ENCODE measurements around the gene ELOVL1.

Gene ELOVL1

DNA sequence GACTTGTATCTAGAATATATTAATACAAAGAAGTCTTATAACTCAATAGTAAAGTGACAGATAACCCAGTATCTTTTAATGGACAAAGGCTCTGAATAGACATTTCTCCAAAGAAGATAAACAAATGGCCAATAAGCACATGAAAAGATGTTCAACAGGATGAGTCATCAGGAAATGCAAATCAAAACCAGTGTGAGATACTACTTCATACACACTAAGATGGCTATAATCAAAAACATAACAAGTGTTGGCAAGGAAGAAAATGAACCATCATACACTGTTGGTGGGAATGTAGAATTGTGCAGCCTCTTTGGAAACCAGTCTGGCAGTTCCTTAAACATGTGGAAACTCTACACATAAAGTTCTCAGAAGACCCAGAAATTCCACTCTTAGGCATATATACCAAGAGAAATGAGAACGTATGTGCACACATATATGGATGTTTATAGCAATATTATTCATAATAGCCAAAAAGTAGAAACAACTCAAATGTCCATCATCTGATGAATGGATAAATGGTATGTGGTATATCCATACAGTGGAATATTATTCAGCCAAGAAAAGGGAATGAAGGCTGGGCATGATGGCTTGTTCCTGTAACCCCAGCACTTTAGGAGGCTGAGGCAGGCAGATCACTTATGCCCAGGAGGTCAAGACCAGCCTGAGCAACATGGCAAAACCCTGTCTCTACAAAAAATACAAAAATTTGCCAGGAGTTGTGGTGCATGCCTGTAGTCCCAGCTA is 40.1 kb downstream of the ELOVL1 start:
- Histone ChIP-seq H3K9ac (ENCODE audit: low read length) (no peak overlapping the region), H3K18ac (ENCODE audit: low read depth in 1 of 2, low read length in 2 of 2) (no peak overlapping the region), H3K27me3 (ENCODE audit: control insufficient read depth in 1 of 2, insufficient read depth in 1 of 2, low read length in 2 of 2) (no peaks in the 10 kb centered on the region), H2BK12ac (ENCODE audit: low read length in 2 of 2) (no peak overlapping the region), H3K14ac (ENCODE audit: low read length in 2 of 2) (no peak overlapping the region), H2BK120ac (ENCODE audit: low read depth, low read length) (no peak overlapping the region), H4K91ac (ENCODE audit: low read length) (no peak overlapping the region), H2BK15ac (ENCODE audit: low read depth, poor library complexity, severe bottlenecking) (no peak overlapping the region), H3K27ac (ENCODE audit: low read length, poor library complexity, severe bottlenecking) (no peak overlapping the region), H3K36me3 (ENCODE audit: control insufficient read depth in 1 of 2, insufficient read depth in 2 of 2, low read depth in 1 of 2, low read length in 2 of 2) (no peaks in the 10 kb centered on the region), H2BK5ac (ENCODE audit: low read depth, low read length, poor library complexity, severe bottlenecking) (no peak overlapping the region), H3K4me2 (ENCODE audit: low read length, poor library complexity, severe bottlenecking) (no peak overlapping the region), H3K4me3 (ENCODE audit: insufficient read depth in 1 of 2, low read depth in 1 of 2, low read length in 2 of 2) (no peak overlapping the region), H3K4ac (ENCODE audit: low read depth in 1 of 2, low read length in 2 of 2) (no peak overlapping the region), H4K8ac (ENCODE audit: low read length) (no peak overlapping the region), H3K4me1 (ENCODE audit: control insufficient read depth, insufficient read depth, low read depth, low read length) (peaks cover 7% of the 10 kb centered on the region), H3K23ac (ENCODE audit: low read length in 2 of 2) (no peak overlapping the region), H3K79me1 (replicated peaks; ENCODE audit: low read length, poor library complexity, severe bottlenecking) (no peaks in the 10 kb centered on the region), H2AK5ac (ENCODE audit: low read length, severe bottlenecking) (no peak overlapping the region), H3K9me3 (ENCODE audit: control insufficient read depth, low read length) (peaks cover 34% of the 10 kb centered on the region), H2AFZ (ENCODE audit: low read depth, low read length) (no peak overlapping the region)
- DNase-seq, result no peak
- no CpG with 5 or more reads among the region's 1 CpG for WGBS

DNA sequence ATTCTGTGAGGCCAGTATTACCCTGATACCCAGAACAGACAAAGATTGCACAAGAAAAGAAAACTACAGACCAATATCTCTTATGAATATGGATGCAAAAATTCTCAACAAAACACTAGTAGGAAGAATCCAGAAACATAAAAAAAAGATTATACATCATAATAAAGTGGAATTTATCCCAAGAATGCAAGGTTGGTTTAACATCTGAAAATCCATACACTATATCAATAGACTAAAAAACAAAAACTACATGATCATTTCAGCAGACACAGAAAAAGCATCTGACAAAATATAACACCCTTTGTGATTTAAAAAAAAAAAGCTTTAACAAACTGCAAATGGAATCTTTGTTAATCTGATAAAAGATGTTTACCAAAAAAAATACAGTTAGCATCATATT is 42.4 kb downstream of the ELOVL1 start:
- Histone ChIP-seq H3K36me3 (ENCODE audit: control insufficient read depth in 1 of 2, insufficient read depth in 2 of 2, low read depth in 1 of 2, low read length in 2 of 2) (no peaks in the 10 kb centered on the region), H4K91ac (ENCODE audit: low read length) (no peak overlapping the region), H2BK12ac (ENCODE audit: low read length in 2 of 2) (no peak overlapping the region), H2AFZ (ENCODE audit: low read depth, low read length) (no peak overlapping the region), H3K14ac (ENCODE audit: low read length in 2 of 2) (no peak overlapping the region), H3K9ac (ENCODE audit: low read length) (no peak overlapping the region), H3K27me3 (ENCODE audit: control insufficient read depth in 1 of 2, insufficient read depth in 1 of 2, low read length in 2 of 2) (no peaks in the 10 kb centered on the region), H3K18ac (ENCODE audit: low read depth in 1 of 2, low read length in 2 of 2) (no peak overlapping the region), H3K4me3 (ENCODE audit: insufficient read depth in 1 of 2, low read depth in 1 of 2, low read length in 2 of 2) (no peak overlapping the region), H4K8ac (ENCODE audit: low read length) (no peak overlapping the region), H2AK5ac (ENCODE audit: low read length, severe bottlenecking) (no peak overlapping the region), H3K79me1 (replicated peaks; ENCODE audit: low read length, poor library complexity, severe bottlenecking) (no peaks in the 10 kb centered on the region), H3K27ac (ENCODE audit: low read length, poor library complexity, severe bottlenecking) (no peak overlapping the region), H3K4me2 (ENCODE audit: low read length, poor library complexity, severe bottlenecking) (no peak overlapping the region), H3K4me1 (ENCODE audit: control insufficient read depth, insufficient read depth, low read depth, low read length) (peaks cover 9% of the 10 kb centered on the region), H3K23ac (ENCODE audit: low read length in 2 of 2) (no peak overlapping the region), H3K4ac (ENCODE audit: low read depth in 1 of 2, low read length in 2 of 2) (no peak overlapping the region), H3K9me3 (ENCODE audit: control insufficient read depth, low read length) (peaks cover 34% of the 10 kb centered on the region), H2BK15ac (ENCODE audit: low read depth, poor library complexity, severe bottlenecking) (no peak overlapping the region), H2BK120ac (ENCODE audit: low read depth, low read length) (no peak overlapping the region), H2BK5ac (ENCODE audit: low read depth, low read length, poor library complexity, severe bottlenecking) (no peak overlapping the region)
- no peak for DNase-seq

DNA sequence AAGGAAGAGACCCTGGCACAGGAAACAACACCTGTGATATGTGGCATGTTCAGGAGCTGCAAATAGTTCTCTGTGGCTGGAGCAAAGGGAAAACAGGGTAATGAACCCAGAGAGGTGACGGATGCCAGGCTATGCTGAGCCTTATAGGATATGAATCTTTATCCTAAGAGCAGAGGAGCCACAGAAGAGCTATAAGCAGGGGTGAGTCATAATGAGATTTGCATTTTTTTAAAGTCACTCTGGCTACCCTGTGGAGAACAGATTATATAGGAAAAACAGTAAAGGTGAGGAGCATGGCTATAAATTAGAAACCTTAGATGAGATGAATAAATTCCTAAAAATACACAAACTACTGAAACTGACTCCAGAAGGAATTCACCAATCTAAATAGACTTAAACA is 43.0 kb downstream of the ELOVL1 start:
- H2BK12ac ChIP-seq (ENCODE audit: low read length in 2 of 2), result no peak overlapping the region
- H3K18ac ChIP-seq (ENCODE audit: low read depth in 1 of 2, low read length in 2 of 2), result no peak overlapping the region
- H3K36me3 ChIP-seq (ENCODE audit: control insufficient read depth in 1 of 2, insufficient read depth in 2 of 2, low read depth in 1 of 2, low read length in 2 of 2), result no peaks in the 10 kb centered on the region
- no peak overlapping the region for H3K4ac ChIP-seq (ENCODE audit: low read depth in 1 of 2, low read length in 2 of 2)
- H2AK5ac ChIP-seq (ENCODE audit: low read length, severe bottlenecking), result no peak overlapping the region
- no peak overlapping the region for H2BK15ac ChIP-seq (ENCODE audit: low read depth, poor library complexity, severe bottlenecking)
- no peak overlapping the region for H3K14ac ChIP-seq (ENCODE audit: low read length in 2 of 2)
- no peak overlapping the region for H3K4me3 ChIP-seq (ENCODE audit: insufficient read depth in 1 of 2, low read depth in 1 of 2, low read length in 2 of 2)
- no peak overlapping the region for H3K9ac ChIP-seq (ENCODE audit: low read length)
- no peaks in the 10 kb centered on the region for H3K27me3 ChIP-seq (ENCODE audit: control insufficient read depth in 1 of 2, insufficient read depth in 1 of 2, low read length in 2 of 2)
- peaks cover 3% of the 10 kb centered on the region for H3K4me1 ChIP-seq (ENCODE audit: control insufficient read depth, insufficient read depth, low read depth, low read length)
- no peak overlapping the region for H3K23ac ChIP-seq (ENCODE audit: low read length in 2 of 2)
- no peak for DNase-seq
- peaks cover 34% of the 10 kb centered on the region for H3K9me3 ChIP-seq (ENCODE audit: control insufficient read depth, low read length)
- no peak overlapping the region for H4K8ac ChIP-seq (ENCODE audit: low read length)
- no peak overlapping the region for H2AFZ ChIP-seq (ENCODE audit: low read depth, low read length)
- H3K79me1 ChIP-seq (replicated peaks; ENCODE audit: low read length, poor library complexity, severe bottlenecking), result no peaks in the 10 kb centered on the region
- no peak overlapping the region for H3K4me2 ChIP-seq (ENCODE audit: low read length, poor library complexity, severe bottlenecking)
- no peak overlapping the region for H4K91ac ChIP-seq (ENCODE audit: low read length)
- WGBS, result 97% methylated on average over 1 of the region's 1 CpG
- H3K27ac ChIP-seq (ENCODE audit: low read length, poor library complexity, severe bottlenecking), result no peak overlapping the region
- H2BK5ac ChIP-seq (ENCODE audit: low read depth, low read length, poor library complexity, severe bottlenecking), result no peak overlapping the region
- H2BK120ac ChIP-seq (ENCODE audit: low read depth, low read length), result no peak overlapping the region

DNA sequence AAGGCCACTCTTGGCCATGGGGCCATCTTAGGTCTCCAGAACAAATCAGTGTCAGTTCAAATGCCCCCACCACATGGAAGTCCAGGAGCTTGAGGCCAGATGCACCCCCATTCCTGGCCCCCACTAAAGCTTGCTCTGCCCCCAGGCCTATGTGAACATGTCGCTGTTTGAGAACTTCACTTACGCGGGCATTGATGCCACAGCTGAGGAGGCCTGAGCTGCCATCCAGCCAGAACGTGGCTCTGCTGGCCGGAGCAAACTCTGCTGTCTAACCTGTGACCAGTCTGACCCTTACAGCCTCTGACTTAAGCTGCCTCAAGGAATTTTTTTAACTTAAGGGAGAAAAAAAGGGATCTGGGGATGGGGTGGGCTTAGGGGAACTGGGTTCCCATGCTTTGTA is 45.3 kb downstream of the ELOVL1 start:
- Histone ChIP-seq H3K36me3 (ENCODE audit: control insufficient read depth in 1 of 2, insufficient read depth in 2 of 2, low read depth in 1 of 2, low read length in 2 of 2) (no peaks in the 10 kb centered on the region), H3K27me3 (ENCODE audit: control insufficient read depth in 1 of 2, insufficient read depth in 1 of 2, low read length in 2 of 2) (no peaks in the 10 kb centered on the region), H3K4me1 (ENCODE audit: control insufficient read depth, insufficient read depth, low read depth, low read length) (peaks cover 6% of the 10 kb centered on the region), H3K79me1 (replicated peaks; ENCODE audit: low read length, poor library complexity, severe bottlenecking) (no peaks in the 10 kb centered on the region), H3K4me3 (ENCODE audit: insufficient read depth in 1 of 2, low read depth in 1 of 2, low read length in 2 of 2) (no peak overlapping the region), H3K23ac (ENCODE audit: low read length in 2 of 2) (no peak overlapping the region), H2AFZ (ENCODE audit: low read depth, low read length) (no peak overlapping the region), H3K4me2 (ENCODE audit: low read length, poor library complexity, severe bottlenecking) (no peak overlapping the region), H3K27ac (ENCODE audit: low read length, poor library complexity, severe bottlenecking) (no peak overlapping the region), H3K18ac (ENCODE audit: low read depth in 1 of 2, low read length in 2 of 2) (no peak overlapping the region), H3K9ac (ENCODE audit: low read length) (no peak overlapping the region), H2BK5ac (ENCODE audit: low read depth, low read length, poor library complexity, severe bottlenecking) (no peak overlapping the region), H2AK5ac (ENCODE audit: low read length, severe bottlenecking) (no peak overlapping the region), H3K14ac (ENCODE audit: low read length in 2 of 2) (no peak overlapping the region), H4K91ac (ENCODE audit: low read length) (no peak overlapping the region), H3K4ac (ENCODE audit: low read depth in 1 of 2, low read length in 2 of 2) (no peak overlapping the region), H4K8ac (ENCODE audit: low read length) (no peak overlapping the region), H2BK12ac (ENCODE audit: low read length in 2 of 2) (no peak overlapping the region), H2BK120ac (ENCODE audit: low read depth, low read length) (no peak overlapping the region), H2BK15ac (ENCODE audit: low read depth, poor library complexity, severe bottlenecking) (no peak overlapping the region), H3K9me3 (ENCODE audit: control insufficient read depth, low read length) (peaks cover 27% of the 10 kb centered on the region)
- no peak for DNase-seq
- 90% methylated on average over 4 of the region's 5 CpGs for WGBS

Measured in mesenchymal stem cell (in vitro differentiated cells and primary cell).